Measurements from ENCODE around the gene DERA.

DNA sequence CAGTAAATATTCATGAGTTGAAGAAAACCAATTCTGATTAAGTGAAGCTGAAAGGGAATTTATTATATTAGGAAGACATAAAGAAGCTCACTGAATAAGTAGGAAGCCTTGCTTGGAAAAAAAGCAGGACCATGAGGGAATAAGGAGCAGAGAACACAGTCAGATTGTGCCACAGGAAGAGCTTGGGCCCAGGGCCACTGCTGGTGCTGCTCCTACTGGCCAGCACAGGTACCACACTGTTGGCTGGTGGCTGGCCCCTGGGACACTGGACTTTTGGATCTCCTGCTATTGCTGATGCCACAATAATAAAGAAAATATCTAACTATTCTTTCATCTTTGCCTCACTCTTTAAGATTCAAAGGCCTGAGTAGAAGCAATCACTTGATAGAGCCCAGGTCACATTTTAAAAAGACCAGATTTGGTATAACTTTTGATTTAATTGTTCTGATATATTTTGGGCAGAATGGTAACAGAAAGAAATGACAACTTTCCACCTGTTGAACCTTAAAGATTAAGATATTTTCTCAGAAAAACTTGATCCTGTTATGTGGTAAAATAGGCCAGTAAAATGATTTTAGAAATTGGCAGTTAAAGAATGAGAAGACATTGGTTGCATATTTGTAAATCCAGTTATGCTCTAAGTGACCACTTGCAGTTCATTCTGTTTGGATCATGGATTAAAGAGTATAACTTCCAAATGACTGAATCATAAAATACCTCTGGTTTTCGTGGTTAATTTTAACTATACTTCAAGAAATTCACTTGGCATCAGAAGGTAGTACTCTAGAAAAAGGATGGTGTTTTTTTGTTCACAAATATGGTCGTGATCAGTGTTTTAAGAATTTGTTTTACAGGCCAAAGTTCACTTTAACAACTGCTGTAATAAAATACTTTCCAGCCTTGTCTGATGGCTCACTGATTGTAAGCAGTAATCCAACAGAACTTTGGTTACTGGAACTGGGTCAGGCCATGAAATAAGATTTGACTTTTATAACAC lies 68.3 kb downstream of the DERA start:
- TF ChIP-seq POLR2A (IDR thresholded peaks at IDR 0.05) (no peak), POLR2AphosphoS5 (IDR thresholded peaks at IDR 0.05; ENCODE audit: insufficient read depth in 1 of 2, low read depth in 1 of 2) (no peak)
- TF ChIP-seq, protein P1, sequence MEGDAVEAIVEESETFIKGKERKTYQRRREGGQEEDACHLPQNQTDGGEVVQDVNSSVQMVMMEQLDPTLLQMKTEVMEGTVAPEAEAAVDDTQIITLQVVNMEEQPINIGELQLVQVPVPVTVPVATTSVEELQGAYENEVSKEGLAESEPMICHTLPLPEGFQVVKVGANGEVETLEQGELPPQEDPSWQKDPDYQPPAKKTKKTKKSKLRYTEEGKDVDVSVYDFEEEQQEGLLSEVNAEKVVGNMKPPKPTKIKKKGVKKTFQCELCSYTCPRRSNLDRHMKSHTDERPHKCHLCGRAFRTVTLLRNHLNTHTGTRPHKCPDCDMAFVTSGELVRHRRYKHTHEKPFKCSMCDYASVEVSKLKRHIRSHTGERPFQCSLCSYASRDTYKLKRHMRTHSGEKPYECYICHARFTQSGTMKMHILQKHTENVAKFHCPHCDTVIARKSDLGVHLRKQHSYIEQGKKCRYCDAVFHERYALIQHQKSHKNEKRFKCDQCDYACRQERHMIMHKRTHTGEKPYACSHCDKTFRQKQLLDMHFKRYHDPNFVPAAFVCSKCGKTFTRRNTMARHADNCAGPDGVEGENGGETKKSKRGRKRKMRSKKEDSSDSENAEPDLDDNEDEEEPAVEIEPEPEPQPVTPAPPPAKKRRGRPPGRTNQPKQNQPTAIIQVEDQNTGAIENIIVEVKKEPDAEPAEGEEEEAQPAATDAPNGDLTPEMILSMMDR (IDR thresholded peaks at IDR 0.05), result no peak

All from vagina (tissue), 2 donors.